GM21447 (cell line): ENCODE data around the gene LSM5.
A peak's percentile ranks its signal among the peaks of the same experiment; 100 is the strongest.
"Not testable (repeated sequence)": the region's sequence is repeated elsewhere in the genome, so short reads cannot be mapped to it uniquely, and the experiment has no call there.

Experiments
- ATAC-seq: cut with Tn5 transposase; IDR thresholded peaks from one replicate; pipeline ENCODE4 v1.9.1; 2021; ENCODE audit not compliant: unreplicated experiment

Gene LSM5

DNA sequence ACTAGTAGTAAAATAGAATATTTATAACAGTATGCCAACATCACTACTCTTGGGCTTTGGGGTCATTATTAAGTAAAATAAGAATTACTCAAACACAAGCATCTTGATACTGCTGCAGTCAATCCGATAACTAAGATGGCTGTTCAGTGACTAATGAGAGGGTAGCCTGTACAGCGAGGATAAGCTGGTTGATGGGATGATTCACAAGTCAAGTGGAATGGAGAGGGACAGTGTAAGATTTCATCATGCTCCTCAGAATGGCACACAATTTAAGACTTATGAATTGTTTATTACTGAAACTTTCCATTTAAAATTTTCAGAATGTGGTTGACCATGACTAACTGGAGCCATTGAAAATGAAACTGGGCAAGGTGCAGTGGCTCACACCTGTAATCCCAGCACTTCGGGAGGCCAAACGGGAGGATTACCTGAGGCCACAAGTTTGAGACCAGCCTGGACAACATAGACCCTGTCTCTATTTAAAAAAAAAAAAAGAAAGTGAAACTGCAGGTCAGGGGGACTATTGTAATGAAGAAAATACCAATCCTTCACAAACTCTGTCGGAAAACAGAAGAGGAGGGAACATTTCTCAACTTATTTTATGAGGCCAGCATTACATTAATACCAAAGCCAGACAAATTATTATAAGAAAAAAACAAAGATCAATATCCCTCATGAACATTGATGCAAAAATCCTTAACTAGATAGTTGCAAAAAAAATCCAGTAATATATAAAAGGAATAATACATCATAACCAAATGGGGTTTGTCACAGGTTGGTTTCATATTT is 16.3 kb upstream of the LSM5 start:
- peak; percentile 78 for ATAC-seq

DNA sequence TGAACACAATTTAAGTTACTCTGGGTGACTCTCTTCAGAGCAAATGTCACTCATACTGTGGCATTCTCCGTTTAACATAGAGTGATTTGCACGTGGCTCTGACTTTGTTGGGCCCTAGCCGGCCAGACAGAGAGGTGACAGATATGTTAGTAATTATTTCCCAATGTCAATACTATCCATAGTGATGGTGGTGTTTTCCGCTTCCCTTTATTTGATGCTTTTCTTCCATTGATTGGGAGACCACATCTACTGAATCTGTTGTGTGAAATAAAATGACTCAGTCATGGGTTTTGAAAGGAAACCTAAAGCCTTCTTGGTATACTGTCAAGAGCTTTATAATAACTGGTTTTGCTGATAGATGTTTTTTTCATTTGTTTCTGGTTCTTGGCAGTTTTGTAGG is 12.5 kb upstream of the LSM5 start:
- no peak for ATAC-seq

DNA sequence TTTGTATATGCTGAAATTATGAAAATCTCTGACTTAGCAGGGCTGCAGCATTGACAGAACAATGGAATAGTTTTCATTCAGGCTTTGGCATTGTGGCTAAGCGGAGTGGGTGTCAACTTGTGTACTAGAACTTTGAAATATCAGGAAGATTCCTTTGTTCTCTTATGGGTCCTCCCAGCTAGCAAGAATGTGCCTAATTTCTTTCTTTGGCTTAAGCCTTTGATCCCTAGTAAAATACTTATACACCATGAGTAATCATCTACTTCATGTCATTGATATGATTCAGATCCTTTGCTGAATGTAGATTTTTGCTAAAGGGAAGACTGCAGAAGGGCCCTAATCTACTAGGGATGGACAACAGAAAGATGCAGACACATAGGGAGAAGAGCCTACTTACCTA is 11.3 kb upstream of the LSM5 start:
- no peak for ATAC-seq

DNA sequence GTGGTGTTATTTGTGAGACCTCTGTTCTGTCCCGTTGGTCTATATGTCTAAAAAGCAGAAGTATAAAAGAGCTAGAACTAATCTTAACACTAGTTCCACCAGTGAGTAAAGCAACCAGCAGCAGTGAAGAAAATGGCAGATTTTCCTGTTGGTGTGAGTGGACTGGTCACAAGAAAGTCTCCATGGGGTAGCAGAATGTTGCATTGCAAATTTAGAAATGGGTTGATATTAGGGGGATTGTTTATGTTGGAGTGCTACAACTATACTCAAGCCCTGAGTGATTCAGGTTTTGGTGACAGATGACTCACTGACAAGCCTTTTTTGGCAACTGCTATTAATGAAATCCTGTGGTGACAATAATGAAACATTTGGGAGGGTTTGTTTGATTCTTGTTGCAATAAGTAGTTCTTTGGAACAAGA is 10.8 kb upstream of the LSM5 start:
- peak; percentile 55 for ATAC-seq

DNA sequence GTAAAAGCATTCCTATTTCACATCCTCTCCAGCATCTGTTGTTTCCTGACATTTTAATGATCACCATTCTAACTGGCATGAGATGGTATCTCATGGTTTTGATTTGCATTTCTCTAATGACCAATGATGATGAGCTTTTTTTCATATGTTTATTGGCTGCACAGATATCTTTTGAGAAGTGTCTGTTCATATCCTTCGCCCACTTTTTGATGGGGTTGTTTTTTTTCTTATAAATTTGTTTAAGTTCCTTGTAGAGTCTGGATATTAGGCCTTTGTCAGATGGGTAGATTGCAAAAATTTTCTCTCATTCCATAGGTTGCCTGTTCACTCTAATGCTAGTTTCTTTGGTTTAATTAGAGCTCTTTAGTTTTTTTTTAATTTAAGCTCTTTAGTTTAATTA is 10.0 kb upstream of the LSM5 start:
- ATAC-seq = not testable (repeated sequence)

DNA sequence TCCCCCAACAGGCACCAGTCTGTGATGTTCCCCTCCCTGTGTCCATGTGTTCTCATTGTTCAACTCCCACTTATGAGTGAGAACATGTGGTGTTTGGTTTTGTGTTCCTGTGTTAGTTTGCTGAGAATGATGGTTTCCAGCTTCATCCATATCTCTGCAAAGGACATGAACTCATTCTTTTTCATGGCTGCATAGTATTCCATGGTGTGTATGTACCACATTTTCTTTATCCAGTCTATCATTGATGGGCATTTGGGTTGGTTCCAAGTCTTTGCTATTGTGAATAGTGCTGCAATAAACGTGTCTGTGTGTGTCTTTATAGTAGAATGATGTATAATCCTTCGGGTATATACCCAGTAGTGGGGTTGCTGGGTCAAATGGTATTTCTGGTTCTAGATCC is 9.6 kb upstream of the LSM5 start:
- ATAC-seq = not testable (repeated sequence)

DNA sequence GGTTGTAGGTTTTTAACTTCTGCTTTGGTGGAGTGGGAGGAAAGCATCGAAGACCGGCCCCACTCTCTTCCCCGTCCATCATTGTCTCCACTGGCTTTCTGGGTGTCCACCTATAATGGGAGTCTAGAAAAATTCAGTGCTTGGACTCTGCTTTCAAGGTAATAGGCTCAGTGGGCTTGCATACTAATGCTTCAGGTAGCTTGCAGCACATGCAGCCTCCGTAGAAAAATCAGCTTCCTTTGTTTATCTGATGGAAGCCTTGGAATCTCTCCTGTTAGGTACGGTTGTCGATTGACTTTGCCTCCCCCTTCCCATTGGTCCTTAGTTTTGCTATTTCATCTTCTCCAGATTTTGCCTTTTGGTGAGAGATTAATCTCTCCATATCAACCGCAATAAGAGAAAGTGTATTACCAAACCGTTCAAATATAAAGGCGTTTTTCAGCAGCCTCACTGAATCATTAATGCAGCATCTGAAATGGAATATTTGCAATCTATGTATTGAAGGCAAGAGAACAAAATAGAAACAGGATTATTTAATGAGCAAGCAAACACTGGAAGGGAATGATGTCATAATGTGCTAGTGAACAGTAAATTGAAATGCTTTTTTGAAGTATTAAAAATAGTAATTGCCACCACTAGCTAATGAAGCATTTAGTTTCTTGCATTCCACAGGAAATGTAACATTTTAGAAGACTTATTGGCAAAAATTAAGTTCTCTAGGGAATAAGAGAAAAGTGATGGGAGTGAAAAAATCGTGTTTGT is 6.1 kb upstream of the LSM5 start:
- ATAC-seq = no peak

DNA sequence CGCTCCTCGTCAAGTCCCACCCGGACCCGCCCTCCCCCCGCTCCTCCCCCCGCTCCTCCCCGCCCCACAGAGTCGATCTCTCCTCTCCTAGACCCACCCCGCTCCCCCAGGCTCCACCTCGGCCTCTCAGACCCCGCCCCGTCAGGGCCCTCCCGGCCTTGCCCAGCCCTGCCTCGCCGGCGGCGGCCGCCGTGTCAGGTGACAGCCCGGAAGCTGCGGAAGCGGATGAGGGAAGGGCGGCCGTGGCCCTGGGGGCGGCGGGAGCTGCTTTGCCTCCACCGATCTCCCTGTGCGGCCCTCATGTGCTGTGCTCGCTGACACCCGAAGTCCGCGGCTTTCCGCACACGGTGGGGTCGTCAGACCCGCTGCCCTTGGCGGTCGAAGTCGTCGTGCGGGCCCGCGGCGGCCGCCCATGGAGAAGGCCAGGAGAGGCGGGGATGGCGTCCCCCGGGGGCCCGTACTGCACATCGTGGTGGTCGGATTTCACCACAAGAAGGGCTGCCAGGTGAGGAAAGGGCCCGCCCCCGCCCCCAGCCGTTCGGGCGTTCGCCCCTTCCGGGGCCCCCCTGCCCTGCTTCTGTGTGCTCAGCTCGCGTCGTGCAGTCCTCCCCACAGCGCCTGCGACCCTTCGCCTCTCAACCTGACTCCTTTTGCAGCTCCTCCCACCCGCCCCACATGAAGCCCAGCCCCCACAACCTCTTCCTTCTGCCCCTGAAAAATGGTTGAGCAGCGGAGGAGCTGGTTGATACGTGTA is 5.3 kb upstream of the LSM5 start, which contains the start of gene AVL9:
AVL9 (plus strand) TSS at position 192 of the 754 bp plus-strand sequence; CDS start at position 413, 221 bp downstream.
- ATAC-seq = peak; percentile 91

DNA sequence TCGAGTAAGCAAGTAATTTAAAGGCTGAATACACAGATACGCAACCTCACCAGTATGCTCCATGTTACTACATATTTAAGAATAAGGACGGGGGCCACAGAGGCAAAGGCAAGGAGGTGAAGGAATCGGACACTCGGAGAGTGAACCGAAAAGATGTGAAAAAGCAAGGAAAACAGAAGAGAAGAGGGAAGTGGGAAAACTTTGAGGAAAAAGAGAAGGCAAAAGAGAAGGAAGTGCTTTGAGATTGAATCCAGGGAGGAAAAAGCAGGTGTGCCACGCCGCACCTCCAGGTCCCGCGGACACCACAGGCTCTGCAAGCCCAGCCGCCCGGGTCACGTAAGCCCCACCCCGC is 4.7 kb upstream of the LSM5 start:
- ATAC-seq = peak; percentile 5

DNA sequence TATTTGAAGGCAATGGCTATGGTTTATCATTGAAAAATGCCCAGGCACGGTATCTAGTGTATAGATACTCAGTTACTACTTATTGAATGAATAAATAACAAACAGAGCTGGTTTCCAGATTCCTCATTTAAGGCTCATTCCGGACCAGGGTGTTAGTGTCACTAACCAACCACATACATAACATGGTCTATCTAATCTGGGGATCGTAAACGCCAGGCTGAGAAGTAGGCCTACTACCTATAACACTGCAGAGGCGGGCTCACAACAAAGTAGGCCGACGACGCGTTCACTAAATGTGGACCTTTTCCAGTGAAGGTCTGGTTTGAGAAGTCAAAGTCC is 423 bp downstream of the LSM5 start:
- ATAC-seq = peak; percentile 31

DNA sequence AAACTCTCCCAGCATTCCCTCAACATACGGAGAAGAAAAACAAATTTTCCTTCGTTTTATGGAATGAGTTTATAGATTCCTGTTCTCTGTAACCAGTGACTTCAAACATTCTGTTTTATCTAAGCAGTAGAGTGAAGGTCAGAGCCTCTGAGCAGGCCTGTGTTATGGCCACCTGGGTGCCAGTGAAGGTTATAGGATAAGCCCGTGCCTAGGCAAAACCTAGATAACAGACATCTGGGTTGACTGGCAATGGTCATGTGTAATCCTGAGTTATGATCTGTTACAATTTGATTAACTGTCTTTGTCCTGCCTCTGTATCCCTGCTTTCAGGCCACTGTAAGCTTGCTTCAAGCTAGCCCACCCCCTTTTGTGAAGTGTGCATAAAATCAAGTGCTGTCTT is 8.3 kb downstream of the LSM5 start:
- ATAC-seq = no peak

DNA sequence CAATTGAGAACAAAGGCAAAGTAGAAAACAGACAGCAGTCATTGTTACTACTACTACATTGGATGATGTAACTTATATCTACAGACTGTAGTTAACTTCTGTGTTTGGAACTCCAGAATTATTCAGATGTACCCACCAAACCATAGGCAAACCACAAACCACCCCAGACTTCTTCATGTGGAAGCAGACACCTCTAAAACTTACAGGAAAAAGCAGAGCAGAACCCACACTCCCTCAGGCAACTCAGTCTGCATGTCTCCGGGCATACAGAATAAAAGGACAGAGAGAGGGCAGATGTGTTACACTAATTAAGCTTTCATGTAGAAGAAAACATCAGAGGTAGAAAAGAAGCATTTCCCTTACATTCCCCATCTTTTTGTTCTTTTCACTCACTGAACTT is 9.0 kb downstream of the LSM5 start:
- ATAC-seq = no peak

DNA sequence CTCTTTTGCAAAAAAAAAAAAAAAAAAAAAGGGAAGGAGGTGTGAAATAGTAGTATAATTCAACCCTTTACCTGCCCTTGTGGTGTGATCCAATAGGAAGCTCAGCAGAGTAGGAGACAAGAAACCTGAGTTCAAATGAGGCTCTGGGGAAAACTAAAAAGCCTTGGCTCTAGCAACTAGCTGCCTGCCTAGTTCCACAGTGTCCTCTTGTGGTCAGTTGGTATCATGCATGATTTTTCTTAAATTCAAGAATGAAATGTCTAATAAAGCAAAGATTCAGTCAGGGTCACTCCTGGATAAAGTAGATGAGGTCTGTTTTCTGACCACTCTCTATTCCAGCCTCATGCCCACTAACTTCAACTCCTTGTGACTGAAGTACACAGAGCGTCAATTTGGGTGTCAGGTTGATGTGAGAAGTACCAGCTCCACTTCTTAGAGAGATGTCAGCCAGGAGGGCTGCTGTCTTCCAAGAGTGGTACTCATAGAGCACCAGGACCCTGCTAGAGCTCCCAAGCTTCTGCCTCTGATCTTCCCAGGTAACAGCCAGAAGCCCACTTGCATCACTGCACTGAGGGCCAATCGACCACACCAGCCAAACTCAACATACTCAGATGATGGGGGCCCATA is 10.5 kb downstream of the LSM5 start:
- ATAC-seq = no peak

DNA sequence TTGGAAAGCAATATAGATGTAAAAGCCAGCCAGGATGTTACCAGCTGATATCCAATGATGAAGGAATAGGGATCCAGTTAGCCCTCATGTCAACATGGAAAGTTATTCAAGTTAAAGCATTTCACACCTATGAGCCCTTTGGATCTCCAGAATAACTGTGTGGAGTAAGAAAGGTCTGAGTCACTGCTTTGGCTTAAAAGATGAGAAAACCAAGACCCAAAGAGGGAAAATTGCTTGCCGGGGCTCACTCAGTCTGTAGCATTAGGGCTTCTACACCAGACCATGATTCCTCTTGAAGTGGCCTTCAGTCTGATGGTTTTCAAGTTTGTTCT is 12.6 kb downstream of the LSM5 start:
- ATAC-seq = no peak

DNA sequence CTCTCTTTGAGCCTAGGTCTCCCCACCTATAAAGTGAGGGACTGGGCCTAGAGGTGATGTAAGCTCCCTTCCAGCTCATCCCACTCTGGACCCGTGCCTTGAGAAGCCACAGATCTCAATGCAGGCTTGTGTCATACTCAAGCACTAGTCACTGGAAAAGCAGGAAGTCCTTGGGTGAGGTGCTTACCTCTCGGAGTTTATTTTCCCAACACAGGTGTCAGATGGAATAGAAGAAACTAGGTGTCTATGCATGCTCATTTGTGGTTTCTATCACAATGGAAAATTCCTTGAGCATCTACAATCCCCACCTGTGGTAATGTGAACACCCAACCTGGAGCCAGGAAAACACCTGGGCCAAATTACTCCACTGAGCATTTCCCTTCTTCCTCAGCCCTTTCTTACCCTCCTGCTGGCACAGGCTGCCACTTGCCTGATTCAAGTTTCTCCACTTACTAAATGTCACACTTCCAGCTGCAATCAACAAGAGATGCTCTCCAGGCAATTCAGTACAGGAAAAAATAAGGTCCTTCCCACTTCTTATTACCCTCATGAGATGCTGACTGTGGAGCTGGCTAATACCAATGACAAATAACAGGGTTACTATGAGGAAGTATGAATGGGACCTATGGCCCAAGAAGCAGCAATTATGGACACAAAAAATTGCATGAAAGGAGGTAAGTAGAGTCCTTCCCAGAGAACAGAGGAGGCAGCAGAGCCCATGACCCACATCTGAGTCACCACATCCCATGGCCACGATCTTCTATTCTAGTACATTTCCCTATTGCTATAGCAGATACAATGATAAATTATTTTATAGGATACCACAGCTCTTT is 13.1 kb downstream of the LSM5 start:
- ATAC-seq = no peak

DNA sequence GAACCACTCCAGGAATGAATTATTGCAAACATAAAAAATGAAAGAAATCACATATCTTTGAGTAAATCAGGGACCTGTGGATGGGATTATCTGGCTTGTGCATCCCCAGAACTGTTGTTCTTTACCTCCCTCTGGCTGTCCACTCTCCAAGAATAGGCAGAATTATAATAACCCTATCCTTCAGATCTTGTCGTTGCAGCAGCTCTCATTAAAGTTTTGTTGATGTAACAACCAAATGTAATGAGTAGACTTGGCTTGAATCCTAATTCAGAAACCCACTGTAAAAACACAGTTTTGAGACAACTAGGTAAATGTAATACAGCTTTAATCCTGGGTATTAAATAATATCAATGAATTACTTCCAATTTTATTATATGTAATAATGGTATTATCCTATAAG is 16.2 kb downstream of the LSM5 start:
- ATAC-seq = no peak

DNA sequence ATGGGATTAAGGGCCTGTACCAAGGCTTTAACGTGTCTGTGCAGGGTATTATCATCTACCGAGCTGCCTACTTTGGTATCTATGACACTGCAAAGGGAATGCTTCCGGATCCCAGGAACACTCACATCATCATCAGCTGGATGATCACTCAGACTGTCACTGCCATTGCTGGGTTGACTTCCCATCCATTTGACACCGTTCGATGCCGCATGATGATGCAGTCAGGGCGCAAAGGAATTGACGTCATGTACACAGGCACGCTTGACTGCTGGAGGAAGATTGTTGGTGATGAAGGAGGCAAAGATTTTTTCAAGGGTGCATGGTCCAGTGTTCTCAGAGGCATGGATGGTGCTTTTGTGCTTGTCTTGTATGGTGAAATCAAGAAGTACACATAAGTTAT is 18.2 kb downstream of the LSM5 start:
- ATAC-seq = no peak

DNA sequence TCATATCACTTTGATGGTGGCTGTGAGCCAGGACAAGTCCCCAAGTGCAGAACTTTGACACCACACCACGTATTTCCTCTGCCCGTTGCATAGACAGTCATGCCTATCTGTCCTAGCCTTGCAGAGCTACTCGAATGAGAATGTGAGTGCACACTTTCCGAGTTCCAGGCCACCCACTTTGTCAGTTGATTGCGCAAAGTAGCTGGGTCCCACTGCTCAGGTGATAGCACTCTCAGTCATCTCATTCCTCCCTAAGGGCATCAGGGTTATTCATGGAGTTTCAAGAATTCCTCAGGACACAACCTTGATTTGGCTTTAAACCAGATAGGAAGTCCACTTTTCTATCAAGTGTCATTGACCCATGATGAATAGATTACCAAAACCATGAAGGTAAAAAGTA is 19.3 kb downstream of the LSM5 start:
- no peak for ATAC-seq

DNA sequence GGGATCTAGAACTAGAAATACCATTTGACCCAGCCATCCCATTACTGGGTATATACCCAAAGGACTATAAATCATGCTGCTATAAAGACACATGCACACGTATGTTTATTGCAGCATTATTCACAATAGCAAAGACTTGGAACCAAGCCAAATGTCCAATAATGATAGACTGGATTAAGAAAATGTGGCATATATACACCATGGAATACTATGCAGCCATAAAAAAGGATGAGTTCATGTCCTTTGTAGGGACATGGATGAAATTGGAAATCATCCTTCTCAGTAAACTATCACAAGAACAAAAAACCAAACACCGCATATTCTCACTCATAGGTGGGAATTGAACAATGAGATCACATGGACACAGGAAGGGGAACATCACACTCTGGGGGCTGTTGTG is 20.2 kb downstream of the LSM5 start:
- ATAC-seq = not testable (repeated sequence)

DNA sequence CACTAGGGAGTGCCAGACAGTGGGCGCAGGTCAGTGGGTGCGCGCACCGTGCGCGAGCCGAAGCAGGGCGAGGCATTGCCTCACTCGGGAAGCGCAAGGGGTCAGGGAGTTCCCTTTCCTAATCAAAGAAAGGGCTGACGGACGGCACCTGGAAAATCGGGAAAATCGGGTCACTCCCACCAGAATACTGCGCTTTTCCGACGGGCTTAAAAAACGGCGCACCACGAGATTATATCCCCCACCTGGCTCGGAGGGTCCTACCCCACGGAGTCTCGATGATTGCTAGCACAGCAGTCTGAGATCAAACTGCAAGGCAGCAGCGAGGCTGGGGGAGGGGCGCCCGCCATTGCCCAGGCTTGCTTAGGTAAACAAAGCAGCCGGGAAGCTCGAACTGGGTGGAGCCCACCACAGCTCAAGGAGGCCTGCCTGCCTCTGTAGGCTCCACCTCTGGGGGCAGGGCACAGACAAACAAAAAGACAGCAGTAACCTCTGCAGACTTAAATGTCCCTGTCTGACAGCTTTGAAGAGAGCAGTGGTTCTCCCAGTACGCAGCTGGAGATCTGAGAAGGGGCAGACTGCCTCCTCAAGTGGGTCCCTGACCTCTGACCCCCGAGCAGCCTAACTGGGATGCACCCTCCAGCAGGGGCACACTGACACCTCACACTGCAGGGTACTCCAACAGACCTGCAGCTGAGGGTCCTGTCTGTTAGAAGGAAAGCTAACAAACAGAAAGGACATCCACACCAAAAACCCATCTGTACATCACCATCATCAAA is 25.4 kb downstream of the LSM5 start:
- ATAC-seq = not testable (repeated sequence)
